Measurements from ENCODE around the gene LAMA2. TPM values are rescaled to one million over a fixed set of nuclear protein-coding genes. Genes with fewer than 3 reads are reported as not detected.
A peak's percentile ranks its signal among the peaks of the same experiment; 100 is the strongest.

The LAMA2 gene
- total RNA-seq, 1 donor from 2014 or later, result 1.8 TPM

DNA sequence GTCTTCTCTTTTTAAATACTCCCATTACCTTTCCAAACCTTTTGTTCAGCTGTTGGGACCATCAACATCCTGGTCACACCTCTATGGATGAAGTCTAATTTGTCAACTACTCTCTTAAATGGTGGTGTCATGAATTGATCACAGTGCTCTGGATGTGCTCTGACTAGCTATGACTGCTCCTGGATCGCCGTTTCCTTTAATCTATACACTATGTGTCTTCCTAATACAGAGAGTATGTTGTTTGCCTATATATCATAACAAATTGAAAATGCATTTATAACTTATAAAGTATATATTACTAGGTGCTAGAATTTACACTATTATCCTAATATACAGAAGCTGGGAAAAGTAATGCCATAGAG lies 357.5 kb downstream of the LAMA2 start:
- Mint-ChIP-seq H3K4me1 (ENCODE audit: low read depth, unreplicated experiment) (no peaks in the 10 kb centered on the region), H3K4me3 (ENCODE audit: unreplicated experiment) (no peak overlapping the region), H3K9me3 (ENCODE audit: unreplicated experiment) (no peaks in the 10 kb centered on the region), H3K36me3 (ENCODE audit: low read depth, unreplicated experiment) (no peaks in the 10 kb centered on the region), H3K27me3 (ENCODE audit: low read depth, unreplicated experiment) (no peaks in the 10 kb centered on the region), H3K27ac (ENCODE audit: unreplicated experiment) (no peak overlapping the region)
- Histone ChIP-seq H3K9me3 (ENCODE audit: insufficient read depth, low read depth, low read length) (no peaks in the 10 kb centered on the region), H2AFZ (ENCODE audit: low read depth, low read length) (no peak overlapping the region), H3K9ac (ENCODE audit: low read length) (no peak overlapping the region), H3K4me2 (ENCODE audit: low read length) (no peak overlapping the region), H4K20me1 (ENCODE audit: insufficient read depth, low read length) (no peaks in the 10 kb centered on the region), H3K4me1 (ENCODE audit: insufficient read depth, low read length) (no peaks in the 10 kb centered on the region), H3K36me3 (ENCODE audit: insufficient read depth, low read length) (no peaks in the 10 kb centered on the region), H3K27ac (ENCODE audit: low read depth, low read length) (no peak overlapping the region), H3K27me3 (ENCODE audit: insufficient read depth, low read length) (no peaks in the 10 kb centered on the region), H3K4me3 (ENCODE audit: insufficient read depth, low read depth, low read length) (no peak overlapping the region), H3K79me2 (ENCODE audit: insufficient read depth, low read length) (no peaks in the 10 kb centered on the region)
- DNase-seq (ENCODE audit: low read depth), result no peak
- no peak for FAIRE-seq
- no peak for TF ChIP-seq EZH2 (IDR thresholded peaks at IDR 0.05; ENCODE audit: insufficient read depth, low read length)
- TF ChIP-seq, protein P1, sequence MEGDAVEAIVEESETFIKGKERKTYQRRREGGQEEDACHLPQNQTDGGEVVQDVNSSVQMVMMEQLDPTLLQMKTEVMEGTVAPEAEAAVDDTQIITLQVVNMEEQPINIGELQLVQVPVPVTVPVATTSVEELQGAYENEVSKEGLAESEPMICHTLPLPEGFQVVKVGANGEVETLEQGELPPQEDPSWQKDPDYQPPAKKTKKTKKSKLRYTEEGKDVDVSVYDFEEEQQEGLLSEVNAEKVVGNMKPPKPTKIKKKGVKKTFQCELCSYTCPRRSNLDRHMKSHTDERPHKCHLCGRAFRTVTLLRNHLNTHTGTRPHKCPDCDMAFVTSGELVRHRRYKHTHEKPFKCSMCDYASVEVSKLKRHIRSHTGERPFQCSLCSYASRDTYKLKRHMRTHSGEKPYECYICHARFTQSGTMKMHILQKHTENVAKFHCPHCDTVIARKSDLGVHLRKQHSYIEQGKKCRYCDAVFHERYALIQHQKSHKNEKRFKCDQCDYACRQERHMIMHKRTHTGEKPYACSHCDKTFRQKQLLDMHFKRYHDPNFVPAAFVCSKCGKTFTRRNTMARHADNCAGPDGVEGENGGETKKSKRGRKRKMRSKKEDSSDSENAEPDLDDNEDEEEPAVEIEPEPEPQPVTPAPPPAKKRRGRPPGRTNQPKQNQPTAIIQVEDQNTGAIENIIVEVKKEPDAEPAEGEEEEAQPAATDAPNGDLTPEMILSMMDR (IDR thresholded peaks at IDR 0.05; ENCODE audit: insufficient read depth, low read depth, low read length), result no peak

DNA sequence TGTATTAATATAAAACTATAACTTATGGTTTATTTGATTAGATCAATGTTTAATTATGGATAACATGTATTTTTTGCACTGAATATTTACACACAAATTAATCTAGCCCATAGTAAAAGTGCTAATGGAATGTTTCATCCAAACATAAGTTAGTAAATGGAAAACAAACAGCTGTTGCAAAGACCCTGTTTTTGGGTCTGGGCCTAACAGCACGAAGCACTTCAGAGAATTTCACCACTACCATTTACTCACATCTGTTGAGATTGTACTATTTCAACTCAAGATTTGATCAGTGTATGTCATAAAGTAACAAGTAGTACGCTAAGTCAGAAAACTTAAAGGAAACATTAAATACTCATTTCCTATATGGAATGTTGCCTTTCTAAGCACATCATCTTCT lies 359.6 kb downstream of the LAMA2 start:
- no peak overlapping the region for H3K4me2 ChIP-seq (ENCODE audit: low read length)
- no peaks in the 10 kb centered on the region for H4K20me1 ChIP-seq (ENCODE audit: insufficient read depth, low read length)
- no peaks in the 10 kb centered on the region for H3K36me3 ChIP-seq (ENCODE audit: insufficient read depth, low read length)
- no peaks in the 10 kb centered on the region for H3K79me2 ChIP-seq (ENCODE audit: insufficient read depth, low read length)
- no peak overlapping the region for H3K9ac ChIP-seq (ENCODE audit: low read length)
- H3K4me3 ChIP-seq (ENCODE audit: insufficient read depth, low read depth, low read length), result no peak overlapping the region
- DNase-seq (ENCODE audit: low read depth) (no peak), FAIRE-seq (peak; percentile 9)
- H3K27ac ChIP-seq (ENCODE audit: low read depth, low read length), result no peak overlapping the region
- H3K36me3 Mint-ChIP-seq (ENCODE audit: low read depth, unreplicated experiment), result no peaks in the 10 kb centered on the region
- H3K27ac Mint-ChIP-seq (ENCODE audit: unreplicated experiment), result no peak overlapping the region
- TF ChIP-seq, protein P1 (IDR thresholded peaks at IDR 0.05; ENCODE audit: insufficient read depth, low read depth, low read length), result no peak
- TF ChIP-seq EZH2 (IDR thresholded peaks at IDR 0.05; ENCODE audit: insufficient read depth, low read length), result no peak
- no peaks in the 10 kb centered on the region for H3K27me3 ChIP-seq (ENCODE audit: insufficient read depth, low read length)
- H3K4me1 Mint-ChIP-seq (ENCODE audit: low read depth, unreplicated experiment), result no peaks in the 10 kb centered on the region
- H3K9me3 Mint-ChIP-seq (ENCODE audit: unreplicated experiment), result no peaks in the 10 kb centered on the region
- H3K4me3 Mint-ChIP-seq (ENCODE audit: unreplicated experiment), result no peak overlapping the region
- H3K4me1 ChIP-seq (ENCODE audit: insufficient read depth, low read length), result no peaks in the 10 kb centered on the region
- H3K27me3 Mint-ChIP-seq (ENCODE audit: low read depth, unreplicated experiment), result no peaks in the 10 kb centered on the region
- no peaks in the 10 kb centered on the region for H3K9me3 ChIP-seq (ENCODE audit: insufficient read depth, low read depth, low read length)
- no peak overlapping the region for H2AFZ ChIP-seq (ENCODE audit: low read depth, low read length)

DNA sequence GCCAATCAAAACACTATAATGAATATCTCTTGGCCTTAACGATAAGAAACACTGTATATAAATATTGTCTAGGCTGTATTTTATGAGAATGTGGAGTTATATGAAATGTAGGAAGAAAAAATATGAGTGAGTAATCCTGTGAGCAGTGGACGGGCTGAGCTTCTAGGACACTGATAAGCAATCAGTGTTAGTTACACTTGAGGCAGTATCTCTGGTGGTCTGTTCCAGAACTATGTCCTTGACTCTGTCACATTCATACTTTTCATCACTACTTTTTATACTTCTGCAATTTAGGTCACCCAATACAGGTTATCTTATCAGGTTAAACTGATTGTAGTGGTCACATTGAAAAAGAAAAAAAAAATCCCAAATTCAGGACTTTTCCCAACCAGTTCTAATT lies 360.4 kb downstream of the LAMA2 start:
- no peaks in the 10 kb centered on the region for H3K36me3 Mint-ChIP-seq (ENCODE audit: low read depth, unreplicated experiment)
- no peak overlapping the region for H3K27ac Mint-ChIP-seq (ENCODE audit: unreplicated experiment)

More for the DNA sequence above, 360.4 kb downstream of the LAMA2 start:
- Mint-ChIP-seq H3K4me3 (ENCODE audit: unreplicated experiment) (no peak overlapping the region), H3K4me1 (ENCODE audit: low read depth, unreplicated experiment) (no peaks in the 10 kb centered on the region), H3K9me3 (ENCODE audit: unreplicated experiment) (no peaks in the 10 kb centered on the region), H3K27me3 (ENCODE audit: low read depth, unreplicated experiment) (no peaks in the 10 kb centered on the region)
- no peak overlapping the region for H3K4me3 ChIP-seq (ENCODE audit: insufficient read depth, low read depth, low read length)
- no peaks in the 10 kb centered on the region for H3K4me1 ChIP-seq (ENCODE audit: insufficient read depth, low read length)
- H3K27me3 ChIP-seq (ENCODE audit: insufficient read depth, low read length), result no peaks in the 10 kb centered on the region
- H3K36me3 ChIP-seq (ENCODE audit: insufficient read depth, low read length), result no peaks in the 10 kb centered on the region
- no peak overlapping the region for H3K4me2 ChIP-seq (ENCODE audit: low read length)
- DNase-seq (ENCODE audit: low read depth), result no peak
- no peaks in the 10 kb centered on the region for H3K9me3 ChIP-seq (ENCODE audit: insufficient read depth, low read depth, low read length)
- no peaks in the 10 kb centered on the region for H3K79me2 ChIP-seq (ENCODE audit: insufficient read depth, low read length)
- TF ChIP-seq, protein P1 (IDR thresholded peaks at IDR 0.05; ENCODE audit: insufficient read depth, low read depth, low read length), result no peak
- no peak for TF ChIP-seq EZH2 (IDR thresholded peaks at IDR 0.05; ENCODE audit: insufficient read depth, low read length)
- no peak overlapping the region for H3K27ac ChIP-seq (ENCODE audit: low read depth, low read length)
- no peak overlapping the region for H3K9ac ChIP-seq (ENCODE audit: low read length)
- no peaks in the 10 kb centered on the region for H4K20me1 ChIP-seq (ENCODE audit: insufficient read depth, low read length)
- no peak for FAIRE-seq
- no peak overlapping the region for H2AFZ ChIP-seq (ENCODE audit: low read depth, low read length)
